Type B pancreatic cell (in vitro differentiated cells): ENCODE measurements around the gene AK4. TPM values are rescaled to one million over a fixed set of nuclear protein-coding genes. Genes with fewer than 3 reads are reported as not detected.
"Not testable (repeated sequence)": the region's sequence is repeated elsewhere in the genome, so short reads cannot be mapped to it uniquely, and the experiment has no call there.

Experiments
- DNase-seq: peaks from one replicate; pipeline ENCODE4 v3.0.0; 2021; ENCODE audit warnings: mixed read lengths; ENCODE audit not compliant: unreplicated experiment; ENCODE audit errors: extremely low spot score
- H3K27ac Mint-ChIP-seq: 2 replicates; pipeline ENCODE4 v1.8.0; 2021; ENCODE audit warnings: mild to moderate bottlenecking, mixed read lengths
- H3K27me3 Mint-ChIP-seq: 2 replicates; pipeline ENCODE4 v1.8.0; 2021; ENCODE audit warnings: mixed read lengths
- H3K36me3 Mint-ChIP-seq: 2 replicates; pipeline ENCODE4 v1.8.0; 2021; ENCODE audit warnings: mixed read lengths
- H3K4me1 Mint-ChIP-seq: one replicate; pipeline ENCODE4 v1.8.0; 2021; ENCODE audit warnings: mixed read lengths; ENCODE audit not compliant: unreplicated experiment
- H3K4me3 Mint-ChIP-seq: 2 replicates; pipeline ENCODE4 v1.8.0; 2021; ENCODE audit warnings: mild to moderate bottlenecking, mixed read lengths
- H3K9me3 Mint-ChIP-seq: 2 replicates; pipeline ENCODE4 v1.8.0; 2021; ENCODE audit warnings: mixed read lengths
- long read RNA-seq: library from polyadenylated mRNA; unstranded; transcript quantifications from one replicate; pipeline ENCODE4 v2.0.0, GENCODE V29; 2020
- total RNA-seq: library from RNA; stranded (reverse); gene quantifications from 2 replicates; pipeline ENCODE4 v1.2.1, GENCODE V29; 2021; ENCODE audit warnings: low replicate concordance
- TF ChIP-seq, protein P1 (sequence below): fragments of 200-600 bp; sonication (generic); conservative IDR thresholded peaks from 2 replicates; pipeline ENCODE4 v1.5.0; 2021; ENCODE audit warnings: antibody characterized with exemption, mild to moderate bottlenecking

The AK4 gene
- 35.2 and 80.0 TPM in 2 replicates for total RNA-seq
- long read RNA-seq, full-length matches to known transcripts, result 78 of 125 reads
- long read RNA-seq, partial matches to known transcripts, result 5 of 125 reads
- long read RNA-seq, other reads (novel, unspliced or antisense), result 42 of 125 reads

GRCh38 chr1:65148178-65148547 lies at the start of gene AK4:
Gene AK4, plus strand, starts transcription at chr1:65148203. Its CDS starts 205 bp downstream, at chr1:65148408.
- Mint-ChIP-seq H3K4me1 (peaks cover 21% of the 10 kb centered on the region), H3K4me3 (peak within 1 kb of the TSS; percentile 92), H3K27me3 (peaks cover 35% of the 10 kb centered on the region), H3K27ac (peak within 1 kb of the TSS; percentile 87)
- not testable (repeated sequence) for H3K36me3 Mint-ChIP-seq, DNase-seq, H3K9me3 Mint-ChIP-seq

DNA sequence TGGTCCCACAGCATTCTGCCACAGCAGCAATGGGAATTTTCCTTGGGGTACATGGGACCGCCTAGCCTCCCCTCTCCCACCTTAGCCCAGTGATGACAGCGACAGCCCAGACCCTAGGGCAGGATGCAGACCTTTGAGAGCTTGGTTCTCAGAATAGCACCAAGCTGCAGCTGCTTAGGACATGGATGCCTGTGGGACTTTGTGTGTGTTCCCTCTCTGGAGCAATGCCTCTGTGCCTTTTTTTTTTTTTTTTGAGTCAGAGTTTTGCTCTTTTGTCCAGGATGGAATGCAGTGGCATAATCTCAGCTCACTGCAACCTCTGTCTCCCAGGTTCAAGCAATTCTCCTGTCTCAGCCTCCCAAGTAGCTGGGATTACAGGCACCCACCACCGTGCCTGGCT lies 44.2 kb upstream of the AK4 start:
- no peaks in the 10 kb centered on the region for H3K36me3 Mint-ChIP-seq
- no peaks in the 10 kb centered on the region for H3K9me3 Mint-ChIP-seq
- DNase-seq, result no peak
- H3K27ac Mint-ChIP-seq, result no peak overlapping the region
- no peaks in the 10 kb centered on the region for H3K27me3 Mint-ChIP-seq
- no peak overlapping the region for H3K4me3 Mint-ChIP-seq
- peaks cover 9% of the 10 kb centered on the region for H3K4me1 Mint-ChIP-seq
- TF ChIP-seq, protein P1, sequence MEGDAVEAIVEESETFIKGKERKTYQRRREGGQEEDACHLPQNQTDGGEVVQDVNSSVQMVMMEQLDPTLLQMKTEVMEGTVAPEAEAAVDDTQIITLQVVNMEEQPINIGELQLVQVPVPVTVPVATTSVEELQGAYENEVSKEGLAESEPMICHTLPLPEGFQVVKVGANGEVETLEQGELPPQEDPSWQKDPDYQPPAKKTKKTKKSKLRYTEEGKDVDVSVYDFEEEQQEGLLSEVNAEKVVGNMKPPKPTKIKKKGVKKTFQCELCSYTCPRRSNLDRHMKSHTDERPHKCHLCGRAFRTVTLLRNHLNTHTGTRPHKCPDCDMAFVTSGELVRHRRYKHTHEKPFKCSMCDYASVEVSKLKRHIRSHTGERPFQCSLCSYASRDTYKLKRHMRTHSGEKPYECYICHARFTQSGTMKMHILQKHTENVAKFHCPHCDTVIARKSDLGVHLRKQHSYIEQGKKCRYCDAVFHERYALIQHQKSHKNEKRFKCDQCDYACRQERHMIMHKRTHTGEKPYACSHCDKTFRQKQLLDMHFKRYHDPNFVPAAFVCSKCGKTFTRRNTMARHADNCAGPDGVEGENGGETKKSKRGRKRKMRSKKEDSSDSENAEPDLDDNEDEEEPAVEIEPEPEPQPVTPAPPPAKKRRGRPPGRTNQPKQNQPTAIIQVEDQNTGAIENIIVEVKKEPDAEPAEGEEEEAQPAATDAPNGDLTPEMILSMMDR, result no peak

- no peak for DNase-seq
- H3K4me1 Mint-ChIP-seq, result peaks cover 12% of the 10 kb centered on the region
- no peaks in the 10 kb centered on the region for H3K9me3 Mint-ChIP-seq
- H3K4me3 Mint-ChIP-seq, result no peak overlapping the region
- H3K27me3 Mint-ChIP-seq, result no peaks in the 10 kb centered on the region
- TF ChIP-seq, protein P1, result no peak
- peak overlapping the region; percentile 23 for H3K27ac Mint-ChIP-seq
- H3K36me3 Mint-ChIP-seq, result no peaks in the 10 kb centered on the region
These were observed 43.0 kb upstream of the AK4 start for GRCh38 chr1:65104854-65105534.

DNA sequence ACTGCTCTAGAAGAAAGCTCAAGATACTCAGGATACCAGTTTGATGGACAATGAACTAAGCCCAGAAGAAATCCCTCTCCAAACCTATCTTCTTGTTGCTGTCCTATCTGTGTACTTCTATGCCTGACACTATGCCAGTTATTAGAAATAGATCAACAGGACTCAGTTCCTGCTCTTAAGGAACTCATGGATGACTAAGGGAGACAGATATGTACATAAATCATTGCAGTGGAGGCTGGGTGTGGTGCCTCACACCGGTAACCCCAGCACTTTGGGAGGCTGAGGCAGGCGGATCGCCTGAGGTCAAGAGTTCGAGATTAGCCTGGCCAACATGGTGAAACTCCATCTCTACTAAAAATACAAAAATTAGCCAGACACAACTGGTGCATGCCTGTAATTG lies 42.4 kb upstream of the AK4 start:
- Mint-ChIP-seq H3K4me1 (peaks cover 12% of the 10 kb centered on the region), H3K27ac (peak overlapping the region; percentile 23), H3K27me3 (no peaks in the 10 kb centered on the region), H3K4me3 (no peak overlapping the region), H3K9me3 (no peaks in the 10 kb centered on the region), H3K36me3 (no peaks in the 10 kb centered on the region)
- DNase-seq, result no peak
- TF ChIP-seq, protein P1, result no peak

GRCh38 chr1:65108025-65108642 lies 39.9 kb upstream of the AK4 start:
- Mint-ChIP-seq H3K4me1 (peaks cover 12% of the 10 kb centered on the region), H3K9me3 (peaks cover 5% of the 10 kb centered on the region), H3K27me3 (no peaks in the 10 kb centered on the region), H3K4me3 (no peak overlapping the region), H3K36me3 (no peaks in the 10 kb centered on the region), H3K27ac (peak overlapping the region; percentile 5)
- no peak for DNase-seq
- TF ChIP-seq, protein P1, result no peak

DNA sequence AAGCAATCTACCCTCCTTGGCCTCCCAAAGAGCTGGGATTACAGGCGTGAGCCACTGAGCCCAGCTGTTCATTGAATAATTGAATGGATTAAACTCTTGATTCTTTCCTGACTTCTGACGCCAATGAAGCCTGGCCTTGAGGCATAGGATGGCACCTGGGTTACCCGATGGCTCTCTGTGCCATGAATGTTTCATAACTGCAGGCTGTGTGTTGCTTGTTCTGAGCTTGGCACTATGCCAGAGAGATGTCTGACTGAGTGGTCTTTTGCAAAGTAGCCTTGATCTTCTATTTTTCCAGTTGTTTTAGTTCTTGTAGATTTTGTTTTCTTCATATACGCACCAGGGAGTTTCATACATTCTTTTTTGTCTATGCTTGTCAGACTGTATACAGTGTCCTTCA lies 38.5 kb upstream of the AK4 start:
- no peak for DNase-seq
- TF ChIP-seq, protein P1, result no peak
- H3K27me3 Mint-ChIP-seq, result no peaks in the 10 kb centered on the region

More for the DNA sequence above, 38.5 kb upstream of the AK4 start:
- Mint-ChIP-seq H3K27ac (no peak overlapping the region), H3K36me3 (no peaks in the 10 kb centered on the region), H3K4me1 (peaks cover 16% of the 10 kb centered on the region), H3K9me3 (peaks cover 5% of the 10 kb centered on the region), H3K4me3 (no peak overlapping the region)
